GM23338 (cell line): ENCODE measurements around the gene CDCP1.

Source experiments
- CTCF ChIP-seq, 2 experiments: fragments of 200-600 bp in 1 of 2; sonication (generic) in 1 of 2; conservative IDR thresholded peaks; 2 replicates each; pipeline versions ENCODE4 v1.5.1 to v1.6.1; 2016 to 2017; ENCODE audit warnings: antibody characterized with exemption in 2 of 2, low read depth in 2 of 2, mild to moderate bottlenecking in 2 of 2, moderate library complexity in 1 of 2
- JUNB ChIP-seq: IDR thresholded peaks from one replicate; pipeline ENCODE4 v1.6.1; 2016; ENCODE audit warnings: antibody characterized with exemption; ENCODE audit not compliant: unreplicated experiment
- POLR2AphosphoS5 ChIP-seq: IDR thresholded peaks from 2 replicates; pipeline ENCODE4 v1.6.1; 2016; ENCODE audit warnings: antibody characterized with exemption, low read depth
- TF ChIP-seq, protein P1 (sequence below): IDR thresholded peaks from one replicate; pipeline ENCODE4 v1.6.1; 2018; ENCODE audit warnings: antibody characterized with exemption; ENCODE audit not compliant: unreplicated experiment

DNA sequence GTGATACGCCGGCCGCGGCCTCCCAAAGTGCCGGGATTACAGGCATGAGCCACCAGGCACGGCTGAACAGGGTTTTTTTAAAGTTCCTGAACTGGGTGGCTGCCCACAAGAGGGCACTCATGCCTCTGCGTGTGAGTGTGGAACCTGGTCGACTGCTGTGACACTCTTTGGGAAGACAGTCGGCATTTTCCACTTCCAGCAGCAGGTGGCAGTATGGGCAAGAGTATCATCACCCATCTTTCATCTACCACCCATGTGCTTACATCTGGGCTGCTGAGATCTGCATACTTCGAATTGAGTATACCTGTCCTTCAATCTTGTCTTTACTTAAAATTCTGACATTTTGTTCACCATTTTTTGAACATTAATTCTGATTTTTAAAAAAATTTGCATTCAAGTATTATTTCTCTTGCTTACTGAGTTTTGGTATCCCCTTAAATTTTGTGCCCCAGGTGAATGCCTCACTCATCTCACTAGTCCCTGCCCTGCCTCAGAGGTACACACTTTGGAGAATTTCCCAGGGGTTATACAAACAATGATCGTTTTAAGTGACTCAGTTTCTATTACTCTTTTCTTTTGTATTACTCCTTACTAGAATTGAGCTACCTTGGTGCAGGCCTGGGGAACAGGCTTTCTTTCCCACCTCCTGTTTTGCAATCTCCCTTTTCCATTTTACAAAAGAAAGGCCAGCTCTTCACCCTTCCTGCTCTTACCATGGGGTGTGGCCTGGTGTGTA lies 108.3 kb downstream of the CDCP1 start:
- TF ChIP-seq, protein P1, sequence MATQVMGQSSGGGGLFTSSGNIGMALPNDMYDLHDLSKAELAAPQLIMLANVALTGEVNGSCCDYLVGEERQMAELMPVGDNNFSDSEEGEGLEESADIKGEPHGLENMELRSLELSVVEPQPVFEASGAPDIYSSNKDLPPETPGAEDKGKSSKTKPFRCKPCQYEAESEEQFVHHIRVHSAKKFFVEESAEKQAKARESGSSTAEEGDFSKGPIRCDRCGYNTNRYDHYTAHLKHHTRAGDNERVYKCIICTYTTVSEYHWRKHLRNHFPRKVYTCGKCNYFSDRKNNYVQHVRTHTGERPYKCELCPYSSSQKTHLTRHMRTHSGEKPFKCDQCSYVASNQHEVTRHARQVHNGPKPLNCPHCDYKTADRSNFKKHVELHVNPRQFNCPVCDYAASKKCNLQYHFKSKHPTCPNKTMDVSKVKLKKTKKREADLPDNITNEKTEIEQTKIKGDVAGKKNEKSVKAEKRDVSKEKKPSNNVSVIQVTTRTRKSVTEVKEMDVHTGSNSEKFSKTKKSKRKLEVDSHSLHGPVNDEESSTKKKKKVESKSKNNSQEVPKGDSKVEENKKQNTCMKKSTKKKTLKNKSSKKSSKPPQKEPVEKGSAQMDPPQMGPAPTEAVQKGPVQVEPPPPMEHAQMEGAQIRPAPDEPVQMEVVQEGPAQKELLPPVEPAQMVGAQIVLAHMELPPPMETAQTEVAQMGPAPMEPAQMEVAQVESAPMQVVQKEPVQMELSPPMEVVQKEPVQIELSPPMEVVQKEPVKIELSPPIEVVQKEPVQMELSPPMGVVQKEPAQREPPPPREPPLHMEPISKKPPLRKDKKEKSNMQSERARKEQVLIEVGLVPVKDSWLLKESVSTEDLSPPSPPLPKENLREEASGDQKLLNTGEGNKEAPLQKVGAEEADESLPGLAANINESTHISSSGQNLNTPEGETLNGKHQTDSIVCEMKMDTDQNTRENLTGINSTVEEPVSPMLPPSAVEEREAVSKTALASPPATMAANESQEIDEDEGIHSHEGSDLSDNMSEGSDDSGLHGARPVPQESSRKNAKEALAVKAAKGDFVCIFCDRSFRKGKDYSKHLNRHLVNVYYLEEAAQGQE = no peak
- TF ChIP-seq JUNB = no peak
- peak; percentile 90 to 100 for TF ChIP-seq CTCF (conservative IDR thresholded peaks at IDR 0.05; ENCODE audit: low read depth in 2 of 2)
- no peak for TF ChIP-seq POLR2AphosphoS5
